Measurements from ENCODE around the gene AIMP1. TPM values are rescaled to one million over a fixed set of nuclear protein-coding genes. Genes with fewer than 3 reads are reported as not detected.

AIMP1 gene
- total and polyA plus RNA-seq, 12 donors: 7.3 to 75.2 (median 37.0) TPM

GRCh38 chr4:106339431-106339830 lies 23.1 kb downstream of the AIMP1 start:
- TF ChIP-seq CTCF (IDR thresholded peaks at IDR 0.05): no peak
- Histone ChIP-seq H3K36me3 (replicated peaks in 1 of 2) (peaks cover 0 to 25% of the 10 kb centered on the region in 2 donors), H3K4me1 (replicated peaks in 1 of 2) (peaks cover 0 to 7% of the 10 kb centered on the region in 2 donors), H3K27ac (no peak overlapping the region), H3K27me3 (no peaks in the 10 kb centered on the region), H3K9me3 (replicated peaks in 1 of 3) (no peaks in the 10 kb centered on the region), H3K4me3 (no peak overlapping the region)
- 76 to 96% (median 94%) methylated on average over 4 of the region's 4 CpGs for WGBS, 4 donors
- intact Hi-C loops (cut with DNase I): no loop called here
- no peak for DNase-seq

- no peak for TF ChIP-seq CTCF (IDR thresholded peaks at IDR 0.05)
- no peak for TF ChIP-seq POLR2A (IDR thresholded peaks at IDR 0.05)
- intact Hi-C loops (cut with DNase I): no loop called here
- peaks cover 0 to 19% of the 10 kb centered on the region in 2 donors for H3K4me1 ChIP-seq (replicated peaks in 1 of 2)
- H3K4me3 ChIP-seq: no peak overlapping the region
- no peaks in the 10 kb centered on the region for H3K27me3 ChIP-seq
- 93 to 99% (median 94%) methylated on average over 1 of the region's 1 CpG for WGBS, 4 donors
- H3K36me3 ChIP-seq (replicated peaks in 1 of 2): peaks cover 0 to 25% of the 10 kb centered on the region in 2 donors
- DNase-seq: no peak
- H3K9me3 ChIP-seq (replicated peaks in 1 of 3): peaks cover 0 to 5% (median 0%) of the 10 kb centered on the region in 3 donors
- no peak overlapping the region for H3K27ac ChIP-seq
These were observed 24.4 kb downstream of the AIMP1 start for GRCh38 chr4:106340774-106341173.

- peaks cover 0 to 9% (median 0%) of the 10 kb centered on the region in 3 donors for H3K9me3 ChIP-seq (replicated peaks in 1 of 3)
- H3K27me3 ChIP-seq: no peaks in the 10 kb centered on the region
- TF ChIP-seq CTCF (IDR thresholded peaks at IDR 0.05) (no peak), POLR2A (IDR thresholded peaks at IDR 0.05) (no peak)
These were observed 27.7 kb downstream of the AIMP1 start for GRCh38 chr4:106343865-106344646.

GRCh38 chr4:106344647-106344970 lies 28.3 kb downstream of the AIMP1 start:
- intact Hi-C loops (cut with DNase I): no loop called here

More at GRCh38 chr4:106343865-106344646, 27.7 kb downstream of the AIMP1 start:
- no peak overlapping the region for H3K27ac ChIP-seq
- intact Hi-C loops (cut with DNase I): no loop called here
- no peak overlapping the region for H3K4me3 ChIP-seq
- peaks cover 0 to 17% of the 10 kb centered on the region in 2 donors for H3K36me3 ChIP-seq (replicated peaks in 1 of 2)
- peaks cover 0 to 19% of the 10 kb centered on the region in 2 donors for H3K4me1 ChIP-seq (replicated peaks in 1 of 2)
- no peak for DNase-seq
- WGBS, 4 donors: 92 to 96% (median 93%) methylated on average over 2 of the region's 2 CpGs

More at GRCh38 chr4:106344647-106344970, 28.3 kb downstream of the AIMP1 start:
- H3K27ac ChIP-seq: peak overlapping the region in 1 of 5 donors; percentile 19
- TF ChIP-seq CTCF (IDR thresholded peaks at IDR 0.05): no peak
- TF ChIP-seq POLR2A (IDR thresholded peaks at IDR 0.05): no peak
- H3K9me3 ChIP-seq (replicated peaks in 1 of 3): peaks cover 0 to 9% (median 0%) of the 10 kb centered on the region in 3 donors
- DNase-seq: peak in 3 of 7 donors; percentile 26 to 42 (median 32)
- WGBS, 4 donors: 45 to 54% (median 46%) methylated on average over 1 of the region's 1 CpG
- H3K36me3 ChIP-seq (replicated peaks in 1 of 2): peaks cover 0 to 17% of the 10 kb centered on the region in 2 donors
- H3K4me3 ChIP-seq: no peak overlapping the region
- H3K4me1 ChIP-seq (replicated peaks in 1 of 2): peaks cover 0 to 19% of the 10 kb centered on the region in 2 donors
- no peaks in the 10 kb centered on the region for H3K27me3 ChIP-seq

Measured in adrenal gland (tissue), 12 donors.